Stimulated activated memory B cell treated with anti-CD40 and anti-IgM and Interleukin-4, amounts not matched to agents 10 μg/mL and 1 μg/mL and 100 μg/mL, for 72 hours (primary cell): ENCODE measurements around the gene STXBP1.

ENCODE experiments used
- ATAC-seq: fragments of 150-1000 bp; cut with Tn5 transposase; 2 replicates; pipeline ENCODE4 v1.10.0; 2021
- H3K27ac Mint-ChIP-seq: one replicate; pipeline ENCODE4 v1.8.0; 2022; ENCODE audit warnings: mild to moderate bottlenecking, mixed read lengths
- H3K27me3 Mint-ChIP-seq: one replicate; pipeline ENCODE4 v1.8.0; 2022; ENCODE audit warnings: mixed read lengths
- H3K36me3 Mint-ChIP-seq: one replicate; pipeline ENCODE4 v1.8.0; 2022; ENCODE audit warnings: mixed read lengths
- H3K4me1 Mint-ChIP-seq: one replicate; pipeline ENCODE4 v1.8.0; 2022; ENCODE audit warnings: mixed read lengths
- H3K4me3 Mint-ChIP-seq: one replicate; pipeline ENCODE4 v1.8.0; 2022; ENCODE audit warnings: mild to moderate bottlenecking, moderate library complexity, mixed read lengths
- H3K9me3 Mint-ChIP-seq: one replicate; pipeline ENCODE4 v1.8.0; 2022; ENCODE audit warnings: mixed read lengths

STXBP1 gene

DNA sequence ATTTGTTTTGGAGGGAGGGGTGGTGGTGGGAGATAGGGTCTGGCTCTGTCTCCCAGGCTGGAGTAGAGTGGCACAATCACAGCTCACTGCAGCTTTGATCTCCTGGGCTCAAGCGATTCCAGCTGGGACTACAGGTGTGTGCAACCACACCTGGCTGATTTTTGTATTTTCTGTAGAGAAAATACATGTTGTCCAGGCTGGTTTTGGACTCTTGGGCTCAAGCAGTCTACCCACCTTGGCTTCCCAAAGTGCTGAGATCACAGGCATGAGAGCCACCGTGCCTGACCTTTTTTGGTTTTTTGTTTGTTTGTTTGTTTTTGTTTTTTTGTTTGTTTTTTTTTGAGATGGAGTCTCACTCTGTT lies 15.4 kb downstream of the STXBP1 start:
- H3K4me1 Mint-ChIP-seq: no peaks in the 10 kb centered on the region
- H3K9me3 Mint-ChIP-seq: peaks cover 3% of the 10 kb centered on the region
- no peaks in the 10 kb centered on the region for H3K36me3 Mint-ChIP-seq
- H3K27ac Mint-ChIP-seq: no peak overlapping the region
- ATAC-seq: no peak
- peaks cover 46% of the 10 kb centered on the region for H3K27me3 Mint-ChIP-seq
- H3K4me3 Mint-ChIP-seq: no peak overlapping the region

DNA sequence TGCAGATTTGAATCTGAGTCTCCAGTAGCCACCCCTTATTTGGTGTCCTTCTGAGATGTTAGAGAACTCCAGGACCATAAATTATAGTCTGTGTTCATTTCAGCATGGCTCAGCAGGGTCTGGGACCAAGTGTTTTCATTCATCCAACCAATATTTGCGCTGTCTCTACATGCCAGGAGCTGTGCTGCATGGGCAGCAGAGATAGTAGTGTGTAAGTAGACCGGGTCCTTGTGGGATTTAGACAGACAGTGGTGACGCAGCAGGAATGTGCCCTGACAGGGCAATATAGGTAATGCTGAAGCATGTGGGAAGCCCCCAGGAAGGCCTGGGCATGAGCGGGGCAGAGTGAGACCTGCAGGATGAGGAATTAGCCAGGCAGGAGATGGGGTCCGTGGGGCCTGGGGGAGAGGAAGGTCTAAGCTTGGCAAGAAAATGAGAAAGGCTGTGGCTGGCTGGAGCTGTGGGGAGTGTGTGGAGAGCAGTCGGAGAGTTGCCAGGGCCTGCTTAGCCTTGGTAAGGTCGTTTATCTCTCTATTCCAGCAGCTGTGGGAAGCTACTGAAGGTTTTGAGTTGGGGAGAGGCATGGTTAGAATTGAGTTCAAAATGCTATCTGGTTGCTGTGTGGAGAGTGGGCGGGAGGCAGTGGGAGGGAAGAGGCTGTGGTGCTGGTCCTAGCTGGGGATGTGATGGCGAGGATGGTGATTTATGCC lies 16.8 kb downstream of the STXBP1 start:
- H3K4me1 Mint-ChIP-seq: no peaks in the 10 kb centered on the region
- H3K27me3 Mint-ChIP-seq: peaks cover 45% of the 10 kb centered on the region
- ATAC-seq: no peak
- H3K27ac Mint-ChIP-seq: no peak overlapping the region
- H3K36me3 Mint-ChIP-seq: no peaks in the 10 kb centered on the region
- no peak overlapping the region for H3K4me3 Mint-ChIP-seq
- H3K9me3 Mint-ChIP-seq: peaks cover 3% of the 10 kb centered on the region

DNA sequence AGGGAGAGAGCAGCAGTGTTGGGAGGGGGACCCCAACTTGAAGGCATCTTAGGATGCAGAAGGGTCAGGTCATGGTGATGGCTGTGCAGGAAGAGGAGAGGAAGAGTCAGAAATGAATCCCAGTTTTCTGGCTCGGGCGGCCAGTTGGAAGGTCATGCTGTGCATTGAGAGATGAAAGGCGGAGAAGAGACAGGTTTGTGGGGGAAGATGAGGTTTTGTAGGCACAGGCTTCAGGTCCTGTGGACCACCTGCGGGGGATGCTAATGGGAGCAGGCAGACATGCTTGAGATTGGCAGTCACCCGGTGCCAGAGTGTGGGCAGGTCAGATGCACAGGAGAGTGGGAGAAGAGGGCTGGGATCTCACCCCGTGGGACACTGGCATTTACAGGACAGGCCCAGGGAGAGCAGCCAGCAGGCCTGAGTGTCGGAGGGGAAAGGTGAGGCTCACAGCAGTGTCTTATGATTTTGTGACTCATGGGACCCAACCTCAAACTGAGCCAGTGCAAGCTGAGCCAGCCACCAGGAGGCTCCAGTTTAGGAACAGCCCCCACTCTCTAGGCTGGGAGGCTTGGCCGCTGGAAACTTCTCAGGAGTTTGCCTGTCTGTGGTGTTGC lies 17.5 kb downstream of the STXBP1 start:
- ATAC-seq: no peak
- Mint-ChIP-seq H3K4me1 (no peaks in the 10 kb centered on the region), H3K27ac (no peak overlapping the region), H3K9me3 (peaks cover 3% of the 10 kb centered on the region), H3K27me3 (peaks cover 50% of the 10 kb centered on the region), H3K36me3 (no peaks in the 10 kb centered on the region), H3K4me3 (no peak overlapping the region)

- H3K9me3 Mint-ChIP-seq: peaks cover 3% of the 10 kb centered on the region
- H3K27me3 Mint-ChIP-seq: peaks cover 47% of the 10 kb centered on the region
- ATAC-seq: peak; percentile 34
- no peak overlapping the region for H3K4me3 Mint-ChIP-seq
- H3K36me3 Mint-ChIP-seq: no peaks in the 10 kb centered on the region
- no peaks in the 10 kb centered on the region for H3K4me1 Mint-ChIP-seq
- no peak overlapping the region for H3K27ac Mint-ChIP-seq
Measured at GRCh38 chr9:127633216-127633862, 21.3 kb downstream of the STXBP1 start.

DNA sequence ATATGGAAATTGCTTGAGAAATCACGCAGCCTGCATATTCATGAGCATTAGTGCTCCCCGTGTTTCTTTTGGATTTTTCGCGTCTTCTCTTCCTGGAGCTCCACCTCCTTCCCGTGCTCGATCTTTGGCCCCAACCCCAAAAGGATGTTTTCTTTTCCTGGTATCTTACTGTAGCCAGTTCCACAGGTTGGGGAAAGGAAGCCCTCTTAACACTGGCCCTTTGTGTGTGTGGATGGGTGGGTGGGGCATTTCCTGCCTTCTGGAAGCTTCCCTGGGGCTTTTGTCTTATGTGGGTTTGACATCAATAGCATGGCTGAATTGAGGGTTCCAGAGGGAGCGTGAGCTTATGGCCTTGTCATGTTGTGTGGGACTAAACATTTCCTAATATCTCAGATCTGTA lies 21.9 kb downstream of the STXBP1 start:
- Mint-ChIP-seq H3K36me3 (no peaks in the 10 kb centered on the region), H3K4me1 (no peaks in the 10 kb centered on the region), H3K4me3 (no peak overlapping the region), H3K27ac (no peak overlapping the region), H3K27me3 (peaks cover 41% of the 10 kb centered on the region), H3K9me3 (peaks cover 3% of the 10 kb centered on the region)
- ATAC-seq: no peak

DNA sequence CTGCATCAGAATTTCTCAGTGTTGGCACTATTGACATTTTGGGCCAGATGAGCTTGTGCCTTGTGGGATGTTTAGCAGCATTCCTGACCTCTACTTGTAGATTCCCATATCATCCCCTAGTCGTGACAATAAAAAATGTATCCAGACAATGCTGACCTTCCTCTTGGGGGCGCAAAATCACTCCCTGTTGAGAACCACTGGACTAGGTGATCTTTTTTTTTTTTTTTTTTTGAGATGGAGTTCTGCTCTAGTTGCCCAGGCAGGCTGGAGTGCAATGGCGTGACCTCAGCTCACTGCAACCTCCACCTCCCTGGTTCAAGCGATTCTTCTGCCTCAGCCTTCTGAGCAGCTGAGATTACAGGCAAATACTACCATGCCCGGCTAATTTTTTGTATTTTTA lies 22.6 kb downstream of the STXBP1 start:
- peaks cover 3% of the 10 kb centered on the region for H3K9me3 Mint-ChIP-seq
- no peak overlapping the region for H3K4me3 Mint-ChIP-seq
- no peak overlapping the region for H3K27ac Mint-ChIP-seq
- no peak for ATAC-seq
- H3K4me1 Mint-ChIP-seq: no peaks in the 10 kb centered on the region
- peaks cover 34% of the 10 kb centered on the region for H3K27me3 Mint-ChIP-seq
- no peaks in the 10 kb centered on the region for H3K36me3 Mint-ChIP-seq

GRCh38 chr9:127635201-127635735 lies 23.2 kb downstream of the STXBP1 start:
- Mint-ChIP-seq H3K9me3 (peaks cover 3% of the 10 kb centered on the region), H3K27ac (no peak overlapping the region), H3K27me3 (peaks cover 28% of the 10 kb centered on the region), H3K36me3 (no peaks in the 10 kb centered on the region), H3K4me3 (no peak overlapping the region), H3K4me1 (no peaks in the 10 kb centered on the region)
- no peak for ATAC-seq

DNA sequence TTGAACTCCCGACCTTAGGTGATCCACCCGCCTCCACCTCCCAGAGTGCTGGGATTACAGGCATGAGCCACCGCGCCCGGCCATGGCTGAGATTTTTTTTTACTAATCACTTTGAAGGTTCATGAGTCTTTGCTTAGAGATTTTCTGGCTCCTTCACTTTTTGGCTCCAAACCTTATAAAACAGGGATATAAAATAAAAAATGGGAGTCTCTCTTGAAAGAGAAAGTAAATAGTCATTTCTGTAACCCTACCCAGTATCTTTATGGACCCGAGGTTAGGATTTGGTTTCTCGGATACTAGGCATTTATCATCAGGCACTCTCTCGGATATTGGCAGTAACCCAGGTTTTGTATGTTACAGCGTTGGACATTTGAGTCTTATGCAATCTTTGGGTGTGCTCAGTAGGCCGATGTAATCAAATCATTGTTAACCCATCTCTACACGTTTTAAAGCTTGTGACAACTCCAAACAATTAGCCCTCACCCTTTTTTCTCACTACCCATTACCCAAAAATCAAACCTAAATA lies 25.3 kb downstream of the STXBP1 start:
- no peaks in the 10 kb centered on the region for H3K9me3 Mint-ChIP-seq
- no peaks in the 10 kb centered on the region for H3K36me3 Mint-ChIP-seq
- no peaks in the 10 kb centered on the region for H3K4me1 Mint-ChIP-seq
- H3K27me3 Mint-ChIP-seq: peaks cover 23% of the 10 kb centered on the region
- no peak overlapping the region for H3K4me3 Mint-ChIP-seq
- no peak for ATAC-seq
- H3K27ac Mint-ChIP-seq: no peak overlapping the region

DNA sequence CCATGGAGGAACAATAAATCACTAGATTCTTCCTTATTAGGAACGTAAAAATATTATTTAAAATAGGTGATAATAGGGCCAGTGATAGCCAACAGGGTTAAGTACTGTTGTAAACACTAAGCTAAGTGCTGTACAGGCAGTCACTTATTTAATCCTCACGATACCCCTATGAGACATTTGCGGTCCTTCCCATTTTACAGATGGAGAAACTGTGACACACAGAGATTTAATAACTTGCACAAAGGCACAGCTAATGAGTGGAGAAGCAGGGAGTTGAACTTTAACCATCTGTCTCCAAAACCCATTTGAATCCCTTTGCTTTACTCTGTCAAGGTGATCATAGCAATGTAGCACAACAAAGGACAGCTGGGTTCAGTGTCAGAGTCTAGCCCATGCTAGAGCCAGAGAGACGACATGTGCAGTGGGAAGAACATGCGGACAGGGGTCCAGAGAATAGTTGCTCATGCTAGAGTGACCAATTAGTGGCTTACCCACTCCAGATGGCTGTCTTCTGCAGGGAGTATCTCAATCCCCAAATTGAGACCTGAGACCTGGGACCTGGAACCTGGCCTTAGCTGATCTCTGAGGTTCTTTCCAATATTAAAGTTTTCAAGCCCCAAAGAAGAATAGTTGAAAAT lies 28.9 kb downstream of the STXBP1 start:
- H3K27me3 Mint-ChIP-seq: peaks cover 9% of the 10 kb centered on the region
- no peak for ATAC-seq
- no peak overlapping the region for H3K4me3 Mint-ChIP-seq
- no peaks in the 10 kb centered on the region for H3K4me1 Mint-ChIP-seq
- no peaks in the 10 kb centered on the region for H3K36me3 Mint-ChIP-seq
- H3K9me3 Mint-ChIP-seq: no peaks in the 10 kb centered on the region
- no peak overlapping the region for H3K27ac Mint-ChIP-seq

DNA sequence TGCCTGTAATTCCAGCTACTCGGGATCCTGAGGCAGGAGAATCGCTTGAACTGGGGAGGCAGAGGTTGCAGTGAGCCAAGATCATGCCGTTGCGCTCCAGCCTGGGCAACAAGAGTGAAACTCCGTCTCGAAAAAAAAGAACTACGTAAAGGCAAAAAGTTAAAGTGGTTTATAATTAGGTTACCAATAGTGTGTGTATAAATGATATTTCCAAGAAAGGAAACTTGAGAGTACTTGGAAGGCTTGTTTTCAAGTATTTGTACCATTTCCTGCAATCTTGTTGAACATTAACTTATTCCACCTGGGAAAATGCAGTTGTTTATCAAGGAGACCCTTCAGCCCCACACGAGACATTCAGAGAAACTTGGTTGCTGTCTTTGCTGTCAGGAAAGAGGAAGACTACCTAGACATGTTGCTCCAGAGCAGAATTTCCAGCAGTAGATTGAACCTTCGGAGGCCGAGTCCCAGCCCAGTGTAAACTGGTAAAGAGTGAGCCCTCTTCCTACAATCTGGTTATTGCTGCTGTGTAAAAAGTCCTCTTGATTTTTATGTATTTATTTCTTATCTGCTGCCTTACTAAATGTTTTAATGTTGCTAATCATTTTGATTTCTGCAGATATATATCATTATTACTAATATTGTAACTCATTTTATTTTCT lies 30.1 kb downstream of the STXBP1 start:
- Mint-ChIP-seq H3K27ac (no peak overlapping the region), H3K9me3 (no peaks in the 10 kb centered on the region), H3K36me3 (no peaks in the 10 kb centered on the region), H3K4me3 (no peak overlapping the region), H3K4me1 (no peaks in the 10 kb centered on the region), H3K27me3 (no peaks in the 10 kb centered on the region)
- ATAC-seq: no peak

DNA sequence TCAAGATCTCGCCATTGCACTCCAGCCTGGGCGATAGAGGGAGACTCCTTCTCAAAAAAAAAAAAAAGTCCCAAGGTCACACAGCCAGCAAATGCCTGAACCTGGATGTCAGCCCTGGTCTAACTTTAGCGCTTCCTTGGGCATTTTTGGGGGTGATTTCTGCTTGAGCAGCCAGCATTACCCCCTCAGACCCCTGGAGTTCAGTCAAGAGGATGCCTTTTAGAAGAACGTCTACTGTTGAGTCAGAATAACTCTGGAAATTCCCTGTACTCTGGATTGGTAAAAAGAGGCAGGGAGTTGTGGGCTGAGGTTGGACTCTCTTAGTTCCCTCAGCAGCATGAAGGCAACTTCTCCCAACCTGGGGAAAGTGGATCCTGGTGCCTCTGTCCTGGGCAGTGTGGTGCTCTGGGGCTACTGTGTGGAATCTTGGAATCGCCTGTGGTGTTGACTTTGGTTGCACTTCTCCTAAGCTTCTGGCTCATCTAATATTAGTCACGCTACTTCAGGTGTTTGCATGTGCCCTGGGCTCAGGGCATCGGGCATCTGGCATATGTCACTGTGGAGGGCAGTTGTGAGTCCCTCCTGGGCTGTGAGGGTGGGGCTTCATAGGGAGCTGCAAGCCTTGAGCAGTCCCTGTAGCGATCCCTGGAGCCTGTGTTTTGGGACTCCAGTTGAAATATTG lies 32.2 kb downstream of the STXBP1 start:
- no peaks in the 10 kb centered on the region for H3K36me3 Mint-ChIP-seq
- no peak for ATAC-seq
- H3K4me1 Mint-ChIP-seq: no peaks in the 10 kb centered on the region
- H3K27me3 Mint-ChIP-seq: no peaks in the 10 kb centered on the region
- no peak overlapping the region for H3K4me3 Mint-ChIP-seq
- no peak overlapping the region for H3K27ac Mint-ChIP-seq
- H3K9me3 Mint-ChIP-seq: no peaks in the 10 kb centered on the region

GRCh38 chr9:127644943-127645342 lies 32.9 kb downstream of the STXBP1 start:
- no peaks in the 10 kb centered on the region for H3K36me3 Mint-ChIP-seq
- H3K27me3 Mint-ChIP-seq: no peaks in the 10 kb centered on the region
- no peak overlapping the region for H3K4me3 Mint-ChIP-seq
- H3K27ac Mint-ChIP-seq: no peak overlapping the region
- no peak for ATAC-seq
- no peaks in the 10 kb centered on the region for H3K4me1 Mint-ChIP-seq
- no peaks in the 10 kb centered on the region for H3K9me3 Mint-ChIP-seq

DNA sequence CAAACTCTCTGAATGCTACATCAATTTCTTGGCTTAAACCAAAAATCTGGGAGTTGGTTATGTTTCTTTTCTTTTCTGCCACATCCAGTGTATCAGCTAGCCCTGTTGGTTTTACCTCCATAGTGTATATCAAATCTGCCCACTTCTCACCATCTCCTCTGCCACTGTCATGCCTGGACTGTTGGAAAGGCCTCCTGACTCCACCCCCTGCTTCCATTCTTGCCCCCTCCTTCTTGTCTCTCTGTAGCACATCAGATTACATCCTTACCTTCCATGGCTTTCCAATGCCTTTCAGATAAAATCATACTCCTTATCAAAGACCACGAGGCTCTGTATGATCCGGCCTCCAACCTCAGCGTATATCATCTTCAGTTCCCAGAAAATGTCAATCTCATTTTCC lies 35.4 kb downstream of the STXBP1 start:
- Mint-ChIP-seq H3K36me3 (no peaks in the 10 kb centered on the region), H3K27ac (no peak overlapping the region), H3K27me3 (no peaks in the 10 kb centered on the region), H3K9me3 (no peaks in the 10 kb centered on the region), H3K4me1 (no peaks in the 10 kb centered on the region), H3K4me3 (no peak overlapping the region)
- no peak for ATAC-seq

- H3K36me3 Mint-ChIP-seq: no peaks in the 10 kb centered on the region
- no peak for ATAC-seq
- H3K27ac Mint-ChIP-seq: no peak overlapping the region
- H3K4me3 Mint-ChIP-seq: no peak overlapping the region
- H3K27me3 Mint-ChIP-seq: no peaks in the 10 kb centered on the region
- no peaks in the 10 kb centered on the region for H3K9me3 Mint-ChIP-seq
- H3K4me1 Mint-ChIP-seq: no peaks in the 10 kb centered on the region
Measured at GRCh38 chr9:127650518-127650917, 38.4 kb downstream of the STXBP1 start.
